Stimulated activated CD4-positive, alpha-beta T cell treated with anti-CD3 and anti-CD28 coated beads, Interleukin-4, amount 100 ng/mL, for 4 hours (primary cell): Measurements from ENCODE around the gene ACP2.
A peak's percentile ranks its signal among the peaks of the same experiment; 100 is the strongest.

Experiments
- DNase-seq, 2 experiments: peaks; one replicate each; pipeline ENCODE4 v3.0.0-alpha.2; 2020

ACP2 gene, protein sequence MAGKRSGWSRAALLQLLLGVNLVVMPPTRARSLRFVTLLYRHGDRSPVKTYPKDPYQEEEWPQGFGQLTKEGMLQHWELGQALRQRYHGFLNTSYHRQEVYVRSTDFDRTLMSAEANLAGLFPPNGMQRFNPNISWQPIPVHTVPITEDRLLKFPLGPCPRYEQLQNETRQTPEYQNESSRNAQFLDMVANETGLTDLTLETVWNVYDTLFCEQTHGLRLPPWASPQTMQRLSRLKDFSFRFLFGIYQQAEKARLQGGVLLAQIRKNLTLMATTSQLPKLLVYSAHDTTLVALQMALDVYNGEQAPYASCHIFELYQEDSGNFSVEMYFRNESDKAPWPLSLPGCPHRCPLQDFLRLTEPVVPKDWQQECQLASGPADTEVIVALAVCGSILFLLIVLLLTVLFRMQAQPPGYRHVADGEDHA

GRCh38 chr11:47248664-47249377 lies at the start of gene ACP2:
ACP2 (minus strand) TSS chr11:47248814; CDS start chr11:47248789, 25 bp downstream.
- peak; percentile 78 to 84 for DNase-seq

- no peak for DNase-seq
Measured at GRCh38 chr11:47296045-47296444, 47.4 kb upstream of the ACP2 start.

DNA sequence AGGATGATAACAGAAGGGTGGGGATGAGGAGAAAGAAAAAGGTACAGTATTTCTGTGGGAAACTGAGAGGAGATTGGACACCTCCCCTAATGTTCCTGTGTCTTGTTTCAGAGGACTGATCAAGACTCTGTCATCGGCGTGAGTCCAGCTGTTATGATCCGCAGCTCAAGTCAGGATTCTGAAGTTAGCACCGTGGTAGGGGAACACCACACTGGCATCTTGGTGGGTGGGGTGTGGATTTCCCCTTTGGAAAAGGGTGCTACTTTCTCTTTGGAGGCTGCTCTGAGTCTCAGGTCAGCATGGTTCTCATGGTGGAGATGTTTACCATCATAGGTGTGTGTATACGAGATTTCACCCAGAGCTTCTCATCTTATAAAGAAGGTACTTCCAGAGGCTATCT lies 46.8 kb upstream of the ACP2 start:
- DNase-seq = no peak

GRCh38 chr11:47289856-47290255 lies 41.2 kb upstream of the ACP2 start:
- DNase-seq = no peak

GRCh38 chr11:47288066-47288465 lies 39.5 kb upstream of the ACP2 start:
- DNase-seq = no peak

DNA sequence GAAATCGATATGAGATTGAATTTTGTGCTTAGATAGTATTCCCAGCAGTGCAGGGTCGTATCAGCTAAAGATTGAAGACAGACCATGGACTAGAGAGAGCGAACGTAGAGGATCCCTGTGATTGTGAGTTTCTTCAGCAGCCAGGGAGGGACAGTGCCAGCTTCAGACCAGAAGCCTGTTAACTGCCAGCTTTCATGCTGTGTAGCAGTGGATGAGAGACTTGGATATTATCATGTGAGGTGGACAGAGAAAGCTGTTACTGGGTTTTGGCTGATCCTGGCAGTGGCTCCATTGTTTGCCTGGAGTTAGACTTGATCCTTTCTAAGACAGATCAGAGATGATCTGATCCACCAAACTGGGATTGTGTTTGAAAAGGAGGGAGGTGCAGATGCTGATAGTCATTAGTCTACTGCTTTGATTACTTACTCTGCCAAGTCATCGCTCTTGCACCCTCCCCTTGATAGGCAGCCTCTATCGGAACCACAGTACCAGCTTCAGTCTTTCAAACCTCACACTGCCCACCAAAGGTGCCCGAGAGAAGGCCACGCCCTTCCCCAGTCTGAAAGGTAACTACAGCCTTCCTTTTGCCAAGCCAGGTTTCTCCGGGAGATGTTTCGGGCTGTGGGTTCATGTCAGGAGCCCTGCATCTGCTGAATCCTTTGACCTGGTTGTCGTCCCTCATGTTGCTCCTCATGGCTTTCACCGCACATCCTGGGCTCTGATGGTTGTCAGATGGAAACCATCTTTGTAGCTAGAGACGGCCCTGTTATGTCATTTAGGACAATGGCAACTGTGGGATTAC lies 37.6 kb upstream of the ACP2 start:
- DNase-seq = no peak

- DNase-seq = no peak
Measured at GRCh38 chr11:47284151-47284550, 35.5 kb upstream of the ACP2 start.

DNA sequence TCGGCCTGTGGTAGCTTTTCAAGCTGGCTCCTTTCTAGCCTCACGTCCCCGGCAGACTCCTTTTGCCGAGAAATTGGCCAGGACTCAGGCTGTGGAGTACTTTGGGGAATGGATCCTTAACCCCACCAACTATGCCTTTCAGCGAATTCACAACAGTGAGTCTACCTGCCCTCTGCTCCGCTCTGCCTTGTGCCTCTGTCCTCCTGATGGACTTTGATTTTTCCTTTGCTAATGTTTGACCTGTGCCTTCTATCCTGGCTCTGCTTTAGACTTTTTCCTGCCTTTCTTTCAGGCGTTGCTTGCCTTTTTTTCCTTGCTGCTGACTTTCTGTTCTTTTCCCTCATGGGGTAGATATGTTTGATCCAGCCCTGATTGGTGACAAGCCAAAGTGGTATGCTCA lies 33.8 kb upstream of the ACP2 start:
- DNase-seq = no peak

GRCh38 chr11:47280860-47281259 lies 32.2 kb upstream of the ACP2 start:
- DNase-seq = no peak

- no peak for DNase-seq
Measured at GRCh38 chr11:47280099-47280498, 31.5 kb upstream of the ACP2 start.

- no peak for DNase-seq
Measured at GRCh38 chr11:47278769-47279168, 30.2 kb upstream of the ACP2 start.

DNA sequence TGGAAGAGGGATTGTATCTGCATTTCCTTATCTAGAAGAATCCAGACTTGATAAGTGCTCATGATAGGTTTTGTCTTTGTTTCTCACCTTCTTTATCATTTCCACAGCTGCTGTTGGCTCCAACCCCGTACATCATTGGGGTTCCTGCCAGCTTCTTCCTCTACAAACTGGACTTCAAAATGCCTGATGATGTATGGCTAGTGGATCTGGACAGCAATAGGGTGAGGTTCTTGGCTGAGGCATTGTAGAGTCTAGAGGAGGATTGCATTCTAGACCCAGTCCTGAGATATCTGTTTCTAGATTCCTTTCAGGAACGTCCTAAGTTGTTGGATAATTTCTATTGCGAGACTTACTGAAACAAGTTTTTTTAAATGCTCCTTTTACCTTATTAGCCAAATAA lies 29.4 kb upstream of the ACP2 start:
- no peak for DNase-seq

- DNase-seq = no peak
Measured at GRCh38 chr11:47276923-47277322, 28.3 kb upstream of the ACP2 start.

DNA sequence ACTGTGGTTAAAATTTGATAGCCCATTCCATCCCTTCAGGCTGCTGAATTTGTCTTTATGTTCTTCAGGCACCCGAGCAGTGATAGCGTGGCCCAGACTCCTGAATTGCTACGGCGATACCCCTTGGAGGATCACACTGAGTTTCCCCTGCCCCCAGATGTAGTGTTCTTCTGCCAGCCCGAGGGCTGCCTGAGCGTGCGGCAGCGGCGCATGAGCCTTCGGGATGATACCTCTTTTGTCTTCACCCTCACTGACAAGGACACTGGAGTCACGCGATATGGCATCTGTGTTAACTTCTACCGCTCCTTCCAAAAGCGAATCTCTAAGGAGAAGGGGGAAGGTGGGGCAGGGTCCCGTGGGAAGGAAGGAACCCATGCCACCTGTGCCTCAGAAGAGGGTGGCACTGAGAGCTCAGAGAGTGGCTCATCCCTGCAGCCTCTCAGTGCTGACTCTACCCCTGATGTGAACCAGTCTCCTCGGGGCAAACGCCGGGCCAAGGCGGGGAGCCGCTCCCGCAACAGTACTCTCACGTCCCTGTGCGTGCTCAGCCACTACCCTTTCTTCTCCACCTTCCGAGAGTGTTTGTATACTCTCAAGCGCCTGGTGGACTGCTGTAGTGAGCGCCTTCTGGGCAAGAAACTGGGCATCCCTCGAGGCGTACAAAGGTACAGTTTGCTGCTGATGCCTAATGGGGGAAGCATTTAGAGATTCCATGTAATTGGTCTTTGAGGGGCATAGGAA lies 26.1 kb upstream of the ACP2 start:
- no peak for DNase-seq

DNA sequence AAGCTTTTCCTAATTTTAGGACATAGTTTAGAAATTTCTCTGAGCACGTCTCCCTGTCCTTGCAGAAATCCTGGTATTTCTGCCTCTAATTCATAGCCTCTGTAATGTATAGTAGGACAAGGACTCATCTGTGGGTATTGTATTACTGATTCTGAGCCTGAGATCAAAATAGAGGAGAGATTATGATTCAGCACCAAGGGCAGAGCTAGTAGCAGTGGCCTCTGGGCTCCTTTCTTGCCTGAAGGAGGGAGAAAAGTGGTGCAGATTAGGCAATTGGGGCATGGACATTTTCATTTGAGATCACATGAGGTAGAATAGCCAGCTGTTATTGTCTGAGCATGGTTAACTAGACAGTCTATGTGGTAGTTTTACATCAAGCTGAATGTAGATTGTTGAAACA lies 24.1 kb upstream of the ACP2 start:
- DNase-seq = no peak

DNA sequence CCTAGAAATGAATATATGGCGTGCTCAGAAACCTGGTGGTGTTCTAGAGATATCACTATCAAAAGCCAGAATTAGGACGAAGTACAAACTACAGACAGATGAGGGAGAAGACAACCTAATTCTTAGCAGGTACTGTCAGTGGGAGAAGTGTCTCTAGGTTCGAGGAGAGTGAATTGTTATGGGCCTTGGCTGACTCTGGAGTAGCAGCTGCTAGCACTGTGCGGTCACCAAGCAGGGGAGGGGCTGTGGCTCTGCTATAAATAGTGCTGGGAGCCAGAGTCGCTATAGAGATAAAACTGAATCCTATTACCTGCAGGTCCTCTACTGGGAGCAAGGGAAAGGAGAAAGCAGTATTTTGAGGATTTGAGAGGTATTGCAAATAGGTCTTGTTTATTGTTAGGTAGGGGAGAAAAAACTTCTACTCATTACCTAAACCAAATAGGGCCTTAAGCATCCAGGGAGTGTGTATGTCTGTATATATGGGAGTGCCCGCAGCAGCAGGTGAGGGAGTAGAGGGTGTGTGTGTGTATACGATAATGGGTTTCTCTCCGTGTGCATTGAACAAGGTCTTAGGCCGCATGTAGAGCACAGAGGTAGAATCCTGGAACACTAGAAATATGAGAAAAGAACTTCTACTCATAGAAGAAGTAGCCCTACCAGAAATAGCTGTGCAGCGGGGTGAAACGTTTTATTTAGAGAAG lies 23.5 kb upstream of the ACP2 start:
- no peak for DNase-seq

GRCh38 chr11:47271328-47271727 lies 22.7 kb upstream of the ACP2 start:
- no peak for DNase-seq

DNA sequence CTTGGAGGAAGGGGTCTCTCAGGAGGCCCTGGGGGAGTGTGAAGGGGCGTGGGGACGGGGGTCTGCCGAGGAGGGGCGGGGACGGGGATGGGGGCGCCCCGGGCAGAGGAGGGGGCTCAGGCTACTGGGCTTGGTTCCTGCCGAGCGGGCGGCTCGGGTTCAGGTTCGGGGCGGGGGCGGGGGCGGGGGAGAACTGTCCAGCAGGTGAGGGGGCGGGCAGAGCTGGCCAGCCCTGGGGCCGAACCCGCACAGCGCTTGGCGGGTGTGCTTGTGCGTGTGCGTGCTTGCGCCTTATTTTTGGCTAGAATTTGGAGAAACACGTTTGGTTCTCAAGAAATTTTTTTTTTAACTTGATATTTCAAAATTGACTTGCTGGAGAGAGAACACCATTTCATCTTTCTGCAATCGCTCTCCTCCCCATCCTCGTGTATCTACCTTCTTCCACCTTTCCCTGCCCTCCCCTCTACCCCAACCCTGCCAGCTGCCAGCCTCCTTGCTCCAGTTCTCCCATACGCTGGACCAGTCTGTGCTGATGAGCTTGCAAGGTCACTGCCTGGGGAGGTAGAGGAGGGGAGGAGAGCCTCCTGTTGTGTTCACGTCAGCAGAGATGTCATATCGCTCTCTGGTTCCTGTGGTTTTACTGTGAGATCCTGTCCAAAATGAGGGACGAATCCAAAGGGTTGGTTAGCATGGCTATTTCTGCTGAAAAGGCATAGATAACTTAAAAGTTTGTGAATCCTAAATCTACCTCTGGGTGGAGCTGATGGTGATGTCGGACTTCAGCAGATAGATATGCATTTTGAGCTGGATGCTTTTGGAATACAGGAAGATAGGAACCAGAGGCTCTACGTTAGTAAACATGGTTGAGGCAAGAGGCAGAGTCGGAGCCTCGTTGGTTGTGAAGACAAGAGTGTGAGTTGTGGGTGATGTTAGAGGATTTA lies 22.0 kb upstream of the ACP2 start:
- DNase-seq = peak in 1 of 2 experiments; percentile 12

DNA sequence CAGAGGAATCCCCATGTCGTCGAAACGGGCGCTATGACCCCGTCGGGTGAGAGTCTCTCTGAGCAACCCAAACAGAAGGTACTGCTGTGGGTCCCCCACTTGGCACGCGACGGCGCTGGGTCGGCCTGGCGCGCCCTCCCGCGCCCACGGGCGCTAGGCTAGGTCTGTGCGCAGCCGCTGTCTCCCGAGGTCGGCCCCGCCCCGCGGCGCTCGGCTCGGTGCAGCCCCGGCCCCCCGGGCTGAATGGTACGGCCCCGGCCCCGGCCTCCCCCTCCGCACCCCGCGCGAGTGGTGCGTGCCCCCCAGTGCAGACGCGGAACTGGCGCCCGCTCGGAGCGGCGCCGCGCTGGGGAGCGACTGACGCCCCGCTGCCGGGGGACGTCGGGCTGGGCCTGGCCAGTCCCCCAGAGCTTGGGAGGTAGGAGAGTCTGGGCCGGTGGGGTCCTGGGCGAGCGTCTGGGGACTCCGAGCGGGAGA lies 21.3 kb upstream of the ACP2 start, which contains the start of gene MADD:
TSS of gene MADD (plus strand) at position 305 of the 477 bp plus-strand sequence.
- peak; percentile 92 for DNase-seq

DNA sequence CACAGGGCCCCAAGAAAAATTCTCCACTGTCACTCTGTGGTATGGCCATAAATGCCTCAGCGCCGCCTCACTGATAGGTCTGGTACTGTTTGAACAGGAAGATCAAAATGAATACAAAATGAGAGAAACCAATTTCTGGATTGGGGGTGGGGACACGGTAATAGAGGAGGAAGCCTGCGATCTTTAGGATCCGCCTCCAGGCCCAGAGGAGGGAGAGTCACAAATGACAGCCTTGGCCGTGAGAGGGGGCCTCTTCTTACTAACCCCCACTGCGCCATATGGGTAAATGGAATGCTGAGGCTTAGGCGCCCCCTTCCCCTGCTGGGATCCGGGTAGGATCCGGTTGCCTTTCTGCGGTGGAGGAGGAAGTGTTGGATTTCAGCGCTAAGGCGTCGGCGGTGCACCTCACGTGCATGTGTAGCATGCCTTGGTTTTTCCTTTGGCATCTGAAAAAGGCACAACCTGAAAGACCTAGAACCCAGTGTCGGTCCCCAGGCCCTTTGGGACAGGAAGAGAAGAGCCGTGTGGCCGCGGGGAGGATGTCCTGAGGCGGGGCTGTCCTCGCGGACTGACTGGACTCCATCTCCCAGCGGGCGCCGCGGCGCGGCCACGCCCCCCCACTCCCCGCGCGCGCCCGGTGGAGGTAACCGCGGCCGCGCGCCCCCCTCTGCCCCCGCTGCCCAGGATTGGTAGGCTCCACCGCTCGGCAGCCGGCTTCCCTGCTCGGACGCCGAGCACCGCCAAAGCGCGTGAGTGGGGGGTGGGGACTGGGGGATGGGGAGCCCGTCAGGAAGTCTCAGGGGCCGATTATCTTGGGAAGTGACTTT lies 20.6 kb upstream of the ACP2 start:
- peak; percentile 83 to 86 for DNase-seq
